AG09309 (cell line): ENCODE results near the gene EBF4.

Experiments
- DNase-seq: peaks from one replicate; pipeline ENCODE4 v3.0.0-alpha.2; 2010; ENCODE audit warnings: low read depth
- H3K4me3 ChIP-seq: 2 replicates; pipeline ENCODE4 v1.5.1; 2011; ENCODE audit warnings: mild to moderate bottlenecking, low read depth, low read length, moderate library complexity; ENCODE audit not compliant: control insufficient read depth
- TF ChIP-seq, protein P1 (sequence below): IDR thresholded peaks from 2 replicates; pipeline ENCODE4 v1.5.1; 2011; ENCODE audit warnings: mild to moderate bottlenecking, low read depth, low read length, inconsistent platforms; ENCODE audit not compliant: insufficient read depth, control insufficient read depth; ENCODE audit errors: missing control alignments

EBF4 gene

DNA sequence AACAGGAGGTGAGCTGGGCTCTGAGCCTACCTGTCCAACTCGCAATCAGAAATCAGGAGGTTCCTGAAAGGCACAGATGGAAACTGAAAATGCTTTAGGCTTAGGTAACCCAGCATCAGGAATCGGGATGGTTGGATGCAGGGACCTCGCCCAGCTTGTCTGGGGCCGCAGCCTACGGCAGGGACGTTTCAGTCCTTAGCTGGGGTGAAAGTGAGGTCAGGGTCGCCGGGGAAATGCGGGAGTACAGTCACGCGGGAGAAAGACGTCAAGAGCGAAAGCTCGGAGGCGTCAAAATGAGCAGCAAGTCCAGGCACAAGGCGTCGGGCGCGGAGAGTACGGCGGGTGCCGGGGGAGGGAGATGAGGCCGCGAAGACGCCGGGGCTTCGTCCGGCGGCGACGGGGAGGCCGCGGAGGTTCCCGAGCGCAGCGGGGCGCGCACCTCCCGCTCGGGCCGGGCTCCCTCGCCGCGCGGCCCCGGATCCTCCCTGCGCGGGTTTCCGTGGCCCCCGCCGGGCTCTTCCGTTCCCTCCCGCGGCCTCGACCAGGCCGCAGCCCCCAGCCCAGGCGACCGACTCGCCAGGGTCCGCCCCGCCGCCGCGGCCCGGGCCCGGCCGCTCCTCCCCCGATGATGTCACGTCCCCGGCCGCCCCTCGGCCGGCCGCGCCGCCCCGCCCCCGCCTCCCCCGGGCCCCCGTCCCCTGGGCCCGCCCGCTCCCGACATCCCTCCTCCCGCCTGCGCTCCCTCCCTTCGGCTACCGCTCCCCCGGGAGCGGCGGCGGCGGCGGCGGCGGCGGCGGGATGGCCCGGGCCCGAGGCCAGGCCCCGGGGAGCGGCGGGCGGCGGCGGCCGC, at the start of gene EBF4:
EBF4 (plus strand) TSS at position 745 of the 850 bp plus-strand sequence. CDS start 866 bp downstream, outside the sequence.
- TF ChIP-seq, protein P1, sequence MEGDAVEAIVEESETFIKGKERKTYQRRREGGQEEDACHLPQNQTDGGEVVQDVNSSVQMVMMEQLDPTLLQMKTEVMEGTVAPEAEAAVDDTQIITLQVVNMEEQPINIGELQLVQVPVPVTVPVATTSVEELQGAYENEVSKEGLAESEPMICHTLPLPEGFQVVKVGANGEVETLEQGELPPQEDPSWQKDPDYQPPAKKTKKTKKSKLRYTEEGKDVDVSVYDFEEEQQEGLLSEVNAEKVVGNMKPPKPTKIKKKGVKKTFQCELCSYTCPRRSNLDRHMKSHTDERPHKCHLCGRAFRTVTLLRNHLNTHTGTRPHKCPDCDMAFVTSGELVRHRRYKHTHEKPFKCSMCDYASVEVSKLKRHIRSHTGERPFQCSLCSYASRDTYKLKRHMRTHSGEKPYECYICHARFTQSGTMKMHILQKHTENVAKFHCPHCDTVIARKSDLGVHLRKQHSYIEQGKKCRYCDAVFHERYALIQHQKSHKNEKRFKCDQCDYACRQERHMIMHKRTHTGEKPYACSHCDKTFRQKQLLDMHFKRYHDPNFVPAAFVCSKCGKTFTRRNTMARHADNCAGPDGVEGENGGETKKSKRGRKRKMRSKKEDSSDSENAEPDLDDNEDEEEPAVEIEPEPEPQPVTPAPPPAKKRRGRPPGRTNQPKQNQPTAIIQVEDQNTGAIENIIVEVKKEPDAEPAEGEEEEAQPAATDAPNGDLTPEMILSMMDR: no peak
- H3K4me3 ChIP-seq: no peak within 1 kb of the TSS

DNA sequence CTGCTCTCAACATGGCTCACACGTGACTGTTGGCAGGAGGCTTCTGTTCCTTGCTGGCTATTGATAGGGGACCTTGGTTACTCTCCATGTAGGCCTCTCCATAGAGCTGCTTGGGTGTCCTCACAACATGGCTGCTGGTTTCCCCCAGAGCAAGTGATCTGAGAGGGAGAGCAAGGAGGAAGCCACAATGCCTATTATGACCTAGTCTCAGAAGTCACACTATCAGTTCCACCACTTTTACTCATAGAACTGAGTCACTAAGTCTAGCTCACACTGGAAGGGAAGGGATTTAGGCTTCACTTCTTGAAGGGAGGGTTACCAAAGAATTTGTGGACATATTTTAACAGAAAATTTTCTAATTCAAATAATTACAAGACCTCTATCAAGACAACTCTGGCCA, 48.9 kb upstream of the EBF4 start:
- TF ChIP-seq, protein P1: no peak
- no peak overlapping the region for H3K4me3 ChIP-seq
- no peak for DNase-seq

More for the DNA sequence above, at the start of gene EBF4:
- no peak for DNase-seq

DNA sequence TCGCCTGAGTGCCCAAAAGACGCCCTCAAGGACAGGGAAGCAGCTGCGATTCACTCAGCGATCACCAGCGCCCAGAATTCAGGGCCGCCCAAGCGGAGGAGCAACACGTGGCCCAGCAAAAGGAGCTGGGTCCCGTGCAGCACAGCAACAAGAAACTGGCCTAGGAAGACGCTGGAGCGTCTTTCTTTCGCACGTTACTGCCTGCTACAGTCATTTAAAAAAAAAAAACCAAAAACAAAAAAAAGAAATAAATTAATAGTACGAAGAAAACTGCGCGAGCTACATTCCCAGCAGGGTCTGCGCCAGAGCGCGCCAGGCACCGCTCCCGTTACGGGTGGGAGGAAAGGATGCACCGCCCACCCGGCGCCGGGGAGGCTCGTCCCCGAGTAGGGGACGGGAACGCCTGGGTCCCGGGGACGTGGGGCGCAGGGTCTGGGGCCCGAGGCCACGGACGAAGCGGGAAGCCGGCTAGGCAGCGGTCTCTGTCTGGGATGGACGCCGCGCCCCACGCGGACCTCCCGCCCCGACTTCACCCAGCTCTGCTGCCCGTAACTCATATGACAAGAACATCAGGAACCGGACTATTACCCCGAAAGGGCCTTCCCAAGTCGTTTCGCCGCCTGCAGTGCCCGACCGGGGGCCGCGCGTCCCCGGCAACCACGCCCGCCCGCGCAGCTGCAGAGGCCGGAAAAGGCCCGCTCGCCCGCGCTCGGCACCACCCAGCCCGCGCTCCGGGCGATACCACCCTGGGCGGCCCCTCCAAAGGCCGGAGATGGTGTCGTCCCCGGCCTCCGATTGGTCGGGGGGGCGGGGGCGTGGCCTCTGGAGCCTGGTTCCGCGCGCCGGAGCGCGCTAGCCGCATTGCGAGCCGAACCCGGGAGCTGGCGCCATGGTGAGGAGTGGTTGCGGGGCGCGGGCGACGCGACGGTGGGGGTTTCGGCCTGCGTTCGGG, 40.5 kb upstream of the EBF4 start, which contains the start of gene NOP56:
NOP56 (plus strand) TSS at position 861 of the 952 bp plus-strand sequence; CDS start at position 890, 29 bp downstream.
- TF ChIP-seq, protein P1: no peak
- DNase-seq: peak; percentile 48
- H3K4me3 ChIP-seq: peak within 1 kb of the TSS; percentile 82

DNA sequence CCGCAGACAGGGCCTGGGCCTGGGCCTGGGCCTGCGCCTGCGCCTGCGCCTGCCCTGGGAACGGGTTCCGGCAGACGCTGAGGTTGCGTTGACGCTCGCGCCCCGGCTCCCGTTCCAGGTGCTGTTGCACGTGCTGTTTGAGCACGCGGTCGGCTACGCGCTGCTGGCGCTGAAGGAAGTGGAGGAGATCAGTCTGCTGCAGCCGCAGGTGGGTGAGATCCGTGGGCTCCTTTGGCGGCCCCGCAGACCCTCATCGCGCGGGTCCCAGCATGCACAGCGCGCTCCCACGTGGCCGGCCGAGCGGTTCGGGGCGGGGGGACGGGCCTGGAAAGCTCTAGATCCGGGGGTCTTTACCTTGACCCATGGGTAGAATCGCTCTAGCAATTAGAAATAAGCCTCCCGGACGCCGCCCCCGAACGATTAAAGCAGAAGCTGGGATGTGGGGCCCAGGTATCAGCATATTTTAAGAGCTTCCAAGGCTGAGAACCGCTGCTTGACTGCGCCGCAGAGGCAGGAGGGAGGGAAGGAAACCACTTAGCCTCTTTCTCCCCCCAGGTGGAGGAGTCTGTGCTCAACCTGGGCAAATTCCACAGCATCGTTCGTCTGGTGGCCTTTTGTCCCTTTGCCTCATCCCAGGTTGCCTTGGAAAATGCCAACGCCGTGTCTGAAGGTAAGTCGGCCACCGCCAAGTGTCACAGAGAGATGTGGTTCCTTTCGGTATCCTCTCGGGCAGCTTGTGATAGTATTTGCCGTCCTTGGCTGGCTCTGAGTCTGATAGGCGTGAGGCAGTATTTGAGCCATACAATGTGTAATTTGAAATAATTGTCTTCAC, 39.6 kb upstream of the EBF4 start:
- TF ChIP-seq, protein P1: no peak
- DNase-seq: no peak
- peak overlapping the region; percentile 82 for H3K4me3 ChIP-seq

GRCh38 chr20:2653556-2654383, 38.8 kb upstream of the EBF4 start:
- no peak for DNase-seq
- TF ChIP-seq, protein P1: no peak

More at GRCh38 chr20:2653556-2654383, 38.8 kb upstream of the EBF4 start:
- H3K4me3 ChIP-seq: peak overlapping the region; percentile 82
